Erythroblast (primary cell): ENCODE measurements around the gene FAS.

Experiments
- GATA1 ChIP-seq: IDR thresholded peaks from 2 replicates; pipeline ENCODE4 v1.6.1; 2011; ENCODE audit warnings: low read depth, mild to moderate bottlenecking, control low read depth, low read length, moderate library complexity
- POLR2A ChIP-seq: IDR thresholded peaks from 2 replicates; pipeline ENCODE4 v1.6.1; 2011; ENCODE audit warnings: mild to moderate bottlenecking, low read length

DNA sequence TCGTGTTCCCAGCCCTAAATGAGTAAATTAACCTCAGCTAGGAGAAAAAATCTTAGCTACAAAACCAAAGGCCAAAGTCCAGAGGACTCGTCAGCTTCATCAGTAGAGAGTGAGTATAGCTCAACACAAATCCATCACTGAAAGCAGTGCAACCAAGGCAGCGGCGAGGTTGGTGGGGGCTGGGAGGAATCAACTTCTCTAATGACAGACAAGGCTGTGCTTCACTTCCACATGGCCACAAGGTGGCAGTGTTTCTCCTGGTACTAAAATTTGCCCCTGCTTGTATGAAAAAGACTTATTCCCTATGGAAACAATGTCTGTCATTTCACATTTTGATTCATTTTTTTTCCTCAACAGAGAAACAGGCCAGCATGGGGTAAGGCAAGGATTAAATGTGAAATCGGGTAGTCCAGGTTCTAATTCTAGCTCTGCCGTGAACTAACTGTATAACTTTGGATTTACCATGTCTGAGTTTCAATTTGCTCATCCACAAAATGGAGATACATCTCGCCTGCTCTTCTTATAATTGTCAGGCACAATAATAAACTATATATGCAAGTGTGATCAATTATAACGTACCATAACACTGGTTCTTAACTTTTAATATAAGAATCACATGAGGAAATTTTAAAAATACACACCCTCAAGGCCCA lies 39.3 kb downstream of the FAS start:
- no peak for TF ChIP-seq POLR2A
- TF ChIP-seq GATA1: no peak
